ENCODE measurements around the gene UGT1A9.

Gene UGT1A9

GRCh38 chr2:233668605-233669260, 3.0 kb upstream of the UGT1A9 start:
- H3K4me3 ChIP-seq (ENCODE audit: low read length): no peak overlapping the region
- TF ChIP-seq ZNF274 (IDR thresholded peaks at IDR 0.05; ENCODE audit: low read depth, low read length): no peak

DNA sequence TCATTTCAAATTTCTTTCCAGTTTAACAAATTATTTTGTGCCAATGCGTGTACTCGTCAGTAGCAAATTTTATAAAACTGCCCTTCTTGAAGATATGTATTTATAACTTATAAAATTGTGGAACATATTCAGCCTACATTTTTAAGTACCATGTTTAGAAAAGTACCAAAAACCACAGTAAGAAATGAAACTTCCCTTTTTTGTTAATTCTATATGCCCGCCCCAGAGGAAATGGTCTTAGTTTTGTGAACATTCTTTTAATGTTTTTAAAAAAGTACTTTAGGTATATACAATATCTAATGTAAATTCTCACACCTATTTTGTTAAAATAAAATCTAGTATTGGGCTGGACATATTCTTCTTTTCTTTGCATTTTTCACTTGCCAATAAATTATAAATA, 1.2 kb downstream of the UGT1A9 start:
- no peak overlapping the region for H3K4me3 ChIP-seq (ENCODE audit: low read length)
- TF ChIP-seq ZNF274 (IDR thresholded peaks at IDR 0.05; ENCODE audit: low read depth, low read length): no peak

DNA sequence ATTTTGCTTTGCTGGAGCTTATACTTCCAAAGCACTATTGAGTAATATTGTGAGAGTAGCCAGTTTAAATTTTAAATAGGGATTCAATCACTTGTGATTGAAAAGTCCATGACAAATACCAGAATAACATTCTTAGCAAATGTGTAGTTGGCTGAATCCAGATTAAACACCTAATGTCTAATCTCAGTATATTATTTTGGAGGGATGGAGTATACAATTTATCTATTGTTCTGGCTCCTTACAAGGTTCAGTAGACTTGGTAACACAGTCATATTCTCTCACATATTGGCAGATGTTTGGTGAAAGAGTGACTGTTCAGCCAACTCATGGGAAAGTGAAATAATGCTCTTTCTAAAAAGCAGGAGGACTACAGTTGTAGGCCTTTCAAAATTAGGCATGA, 2.2 kb downstream of the UGT1A9 start:
- TF ChIP-seq ZNF274 (IDR thresholded peaks at IDR 0.05; ENCODE audit: low read depth, low read length): no peak
- no peak overlapping the region for H3K4me3 ChIP-seq (ENCODE audit: low read length)

- TF ChIP-seq ZNF274 (IDR thresholded peaks at IDR 0.05; ENCODE audit: low read depth, low read length): no peak
Measured at GRCh38 chr2:233674314-233674713, 2.6 kb downstream of the UGT1A9 start.

GRCh38 chr2:233674995-233675394, 3.3 kb downstream of the UGT1A9 start:
- no peak overlapping the region for H3K4me3 ChIP-seq (ENCODE audit: low read length)
- no peak for TF ChIP-seq ZNF274 (IDR thresholded peaks at IDR 0.05; ENCODE audit: low read depth, low read length)

More at GRCh38 chr2:233674314-233674713, 2.6 kb downstream of the UGT1A9 start:
- no peak overlapping the region for H3K4me3 ChIP-seq (ENCODE audit: low read length)

GRCh38 chr2:233676046-233676445, 4.3 kb downstream of the UGT1A9 start:
- no peak overlapping the region for H3K4me3 ChIP-seq (ENCODE audit: low read length)
- no peak for TF ChIP-seq ZNF274 (IDR thresholded peaks at IDR 0.05; ENCODE audit: low read depth, low read length)

GRCh38 chr2:233679196-233679595, 7.5 kb downstream of the UGT1A9 start:
- TF ChIP-seq ZNF274 (IDR thresholded peaks at IDR 0.05; ENCODE audit: low read depth, low read length): no peak
- H3K4me3 ChIP-seq (ENCODE audit: low read length): no peak overlapping the region

GRCh38 chr2:233680361-233681045, 8.8 kb downstream of the UGT1A9 start:
- TF ChIP-seq ZNF274 (IDR thresholded peaks at IDR 0.05; ENCODE audit: low read depth, low read length): no peak
- no peak overlapping the region for H3K4me3 ChIP-seq (ENCODE audit: low read length)

GRCh38 chr2:233681521-233682099, 9.9 kb downstream of the UGT1A9 start, which contains the start of gene UGT1A7:
UGT1A7 (plus strand) TSS chr2:233681901; CDS start chr2:233681938, 37 bp downstream.
- TF ChIP-seq ZNF274 (IDR thresholded peaks at IDR 0.05; ENCODE audit: low read depth, low read length): no peak
- no peak within 1 kb of the TSS for H3K4me3 ChIP-seq (ENCODE audit: low read length)

GRCh38 chr2:233684640-233685039, 12.9 kb downstream of the UGT1A9 start:
- TF ChIP-seq ZNF274 (IDR thresholded peaks at IDR 0.05; ENCODE audit: low read depth, low read length): no peak
- no peak overlapping the region for H3K4me3 ChIP-seq (ENCODE audit: low read length)

- no peak for TF ChIP-seq ZNF274 (IDR thresholded peaks at IDR 0.05; ENCODE audit: low read depth, low read length)
- no peak overlapping the region for H3K4me3 ChIP-seq (ENCODE audit: low read length)
Measured at GRCh38 chr2:233686928-233687327, 15.2 kb downstream of the UGT1A9 start.

GRCh38 chr2:233688341-233688740, 16.6 kb downstream of the UGT1A9 start:
- H3K4me3 ChIP-seq (ENCODE audit: low read length): no peak overlapping the region
- TF ChIP-seq ZNF274 (IDR thresholded peaks at IDR 0.05; ENCODE audit: low read depth, low read length): no peak

- no peak for TF ChIP-seq ZNF274 (IDR thresholded peaks at IDR 0.05; ENCODE audit: low read depth, low read length)
- H3K4me3 ChIP-seq (ENCODE audit: low read length): no peak overlapping the region
Measured at GRCh38 chr2:233689031-233689430, 17.3 kb downstream of the UGT1A9 start.

DNA sequence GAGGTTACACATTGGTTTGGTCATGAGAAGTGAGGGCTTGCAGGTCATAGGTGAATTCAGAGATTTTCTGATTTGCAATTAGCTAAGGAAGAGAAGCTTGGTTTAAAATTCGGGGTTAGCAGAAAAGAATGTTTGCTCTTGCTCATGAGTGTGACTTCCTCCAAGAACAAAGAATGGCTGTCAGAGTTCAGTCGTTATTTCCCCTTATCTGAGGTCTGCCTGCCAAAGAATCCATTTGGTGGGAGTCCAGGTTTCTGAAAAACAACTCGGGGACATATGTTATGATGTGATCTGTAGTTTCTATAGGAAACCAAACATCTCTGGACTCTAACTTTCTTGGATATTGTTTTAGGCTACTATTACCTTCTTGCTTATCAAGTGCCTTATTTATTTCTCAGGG, 17.8 kb downstream of the UGT1A9 start:
- TF ChIP-seq ZNF274 (IDR thresholded peaks at IDR 0.05; ENCODE audit: low read depth, low read length): no peak
- no peak overlapping the region for H3K4me3 ChIP-seq (ENCODE audit: low read length)

- TF ChIP-seq ZNF274 (IDR thresholded peaks at IDR 0.05; ENCODE audit: low read depth, low read length): no peak
- no peak overlapping the region for H3K4me3 ChIP-seq (ENCODE audit: low read length)
Measured at GRCh38 chr2:233690444-233690843, 18.7 kb downstream of the UGT1A9 start.

Data from GM08714 (cell line).